CD4-positive, alpha-beta T cell (primary cell): Measurements from ENCODE around the gene RAB31. TPM values are rescaled to one million over a fixed set of nuclear protein-coding genes. Genes with fewer than 3 reads are reported as not detected.

Experiments
- ATAC-seq: fragments of 200-7000 bp; cut with Tn5 transposase; one replicate; pipeline ENCODE4 v1.10.0; 2022; ENCODE audit warnings: mild to moderate bottlenecking; ENCODE audit not compliant: poor library complexity
- CTCF ChIA-PET: fragments of 350-600 bp; sonication (Branson Sonifier 250); formaldehyde crosslinking; loops from one replicate; lab custom pipeline; 2021; ENCODE audit warnings: antibody characterized with exemption, inconsistent platforms; lab: Charles Lee
- POLR2A ChIA-PET: fragments of 350-600 bp; sonication (Branson Sonifier 250); formaldehyde crosslinking; loops from one replicate; lab custom pipeline; 2021; ENCODE audit warnings: antibody characterized with exemption, inconsistent platforms; lab: Charles Lee
- DNase-seq, 14 experiments: peaks; one replicate each; pipeline ENCODE4 v3.0.0-alpha.2; 2013 to 2020; ENCODE audit warnings: mixed read lengths in 2 of 14
- H3K27ac ChIP-seq, 2 donors: one replicate each; pipeline versions ENCODE4 v1.5.1 to v1.7.0; 2013; ENCODE audit warnings: low read length in 2 of 2, low read depth in 1 of 2, mild to moderate bottlenecking in 1 of 2
- H3K27me3 ChIP-seq, 2 experiments: 1 replicate in 1 of 2; 2 replicates in 1 of 2; pipeline versions ENCODE4 v1.6.1 to v1.7.0; 2013; ENCODE audit warnings: low read length in 2 of 2, control low read depth in 1 of 2, mild to moderate bottlenecking in 1 of 2, moderate library complexity in 1 of 2; ENCODE audit not compliant: insufficient read depth in 2 of 2, control insufficient read depth in 1 of 2
- H3K36me3 ChIP-seq: one replicate; pipeline ENCODE4 v1.6.1; 2013; ENCODE audit warnings: low read length, control low read depth; ENCODE audit not compliant: insufficient read depth
- H3K4me1 ChIP-seq: one replicate; pipeline ENCODE4 v1.6.1; 2013; ENCODE audit warnings: low read length, control low read depth; ENCODE audit not compliant: insufficient read depth
- H3K4me3 ChIP-seq: one replicate; pipeline ENCODE4 v1.5.1; 2013; ENCODE audit warnings: mild to moderate bottlenecking, low read length, moderate library complexity
- H3K9me3 ChIP-seq, 2 experiments: 1 replicate in 1 of 2; 2 replicates in 1 of 2; pipeline versions ENCODE4 v1.6.1 to v1.7.0; 2013; ENCODE audit warnings: low read length in 2 of 2, mild to moderate bottlenecking in 2 of 2, control low read depth in 1 of 2, moderate library complexity in 1 of 2; ENCODE audit not compliant: control insufficient read depth in 1 of 2, insufficient read depth in 1 of 2
- H3K27ac Mint-ChIP-seq: one replicate; pipeline ENCODE4 v1.8.0; 2020; ENCODE audit warnings: mixed read lengths
- H3K27me3 Mint-ChIP-seq: one replicate; pipeline ENCODE4 v1.8.0; 2021; ENCODE audit warnings: mixed read lengths
- H3K36me3 Mint-ChIP-seq: one replicate; pipeline ENCODE4 v1.8.0; 2021; ENCODE audit warnings: low read depth, mixed read lengths
- H3K4me1 Mint-ChIP-seq: one replicate; pipeline ENCODE4 v1.8.0; 2021; ENCODE audit warnings: low read depth, mixed read lengths
- H3K4me3 Mint-ChIP-seq: one replicate; pipeline ENCODE4 v1.8.0; 2020; ENCODE audit warnings: mild to moderate bottlenecking, mixed read lengths
- H3K9me3 Mint-ChIP-seq: one replicate; pipeline ENCODE4 v1.8.0; 2020; ENCODE audit warnings: mixed read lengths
- intact Hi-C, 2 experiments: fragments of 100-400 bp; cut with DNase I in 1 of 2; cut with micrococcal nuclease in 1 of 2; formaldehyde crosslinking; loops; one replicate each; pipeline versions ENCODE4 v1.15.1 to v1.9.0; 2023 to 2025; cut with DNase I, micrococcal nuclease
- total RNA-seq, 174 experiments: library from RNA in 2 of 174; stranded (reverse) in 2 of 174; gene quantifications; one replicate each; pipeline ENCODE4 v1.2.3 and lab custom pipeline; 2021 to 2026
- TF ChIP-seq, protein P1 (sequence below): fragments of 200-600 bp; IDR thresholded peaks from one replicate; pipeline ENCODE4 v1.8.0; 2022; ENCODE audit warnings: antibody characterized with exemption, mild to moderate bottlenecking

RAB31 gene
- total RNA-seq, 2 experiments from 2014 or later: 1.1 to 1.3 TPM

- Mint-ChIP-seq H3K4me3 (no peak overlapping the region), H3K27ac (no peak overlapping the region), H3K9me3 (no peaks in the 10 kb centered on the region), H3K4me1 (peaks cover 14% of the 10 kb centered on the region), H3K36me3 (no peaks in the 10 kb centered on the region), H3K27me3 (peaks cover 77% of the 10 kb centered on the region)
- ATAC-seq (no peak), DNase-seq (no peak)
- intact Hi-C loops: no loop called here
- ChIA-PET POLR2A (no interaction called here), CTCF (no interaction called here)
- no peak overlapping the region for H3K27ac ChIP-seq
- H3K9me3 ChIP-seq: no peaks in the 10 kb centered on the region
- TF ChIP-seq, protein P1, sequence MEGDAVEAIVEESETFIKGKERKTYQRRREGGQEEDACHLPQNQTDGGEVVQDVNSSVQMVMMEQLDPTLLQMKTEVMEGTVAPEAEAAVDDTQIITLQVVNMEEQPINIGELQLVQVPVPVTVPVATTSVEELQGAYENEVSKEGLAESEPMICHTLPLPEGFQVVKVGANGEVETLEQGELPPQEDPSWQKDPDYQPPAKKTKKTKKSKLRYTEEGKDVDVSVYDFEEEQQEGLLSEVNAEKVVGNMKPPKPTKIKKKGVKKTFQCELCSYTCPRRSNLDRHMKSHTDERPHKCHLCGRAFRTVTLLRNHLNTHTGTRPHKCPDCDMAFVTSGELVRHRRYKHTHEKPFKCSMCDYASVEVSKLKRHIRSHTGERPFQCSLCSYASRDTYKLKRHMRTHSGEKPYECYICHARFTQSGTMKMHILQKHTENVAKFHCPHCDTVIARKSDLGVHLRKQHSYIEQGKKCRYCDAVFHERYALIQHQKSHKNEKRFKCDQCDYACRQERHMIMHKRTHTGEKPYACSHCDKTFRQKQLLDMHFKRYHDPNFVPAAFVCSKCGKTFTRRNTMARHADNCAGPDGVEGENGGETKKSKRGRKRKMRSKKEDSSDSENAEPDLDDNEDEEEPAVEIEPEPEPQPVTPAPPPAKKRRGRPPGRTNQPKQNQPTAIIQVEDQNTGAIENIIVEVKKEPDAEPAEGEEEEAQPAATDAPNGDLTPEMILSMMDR: no peak
- no peaks in the 10 kb centered on the region for H3K36me3 ChIP-seq
- H3K4me3 ChIP-seq: no peak overlapping the region
- peaks cover 15% of the 10 kb centered on the region for H3K4me1 ChIP-seq
- H3K27me3 ChIP-seq: peaks cover 37 to 60% of the 10 kb centered on the region in 2 experiments
Observed at GRCh38 chr18:9712130-9712577, 4.1 kb downstream of the RAB31 start.

- no peaks in the 10 kb centered on the region for H3K36me3 ChIP-seq
- Mint-ChIP-seq H3K27me3 (peaks cover 77% of the 10 kb centered on the region), H3K27ac (no peak overlapping the region), H3K9me3 (no peaks in the 10 kb centered on the region), H3K4me1 (peaks cover 9% of the 10 kb centered on the region), H3K4me3 (no peak overlapping the region), H3K36me3 (no peaks in the 10 kb centered on the region)
- no peak for ATAC-seq
- H3K4me3 ChIP-seq: no peak overlapping the region
- no peak overlapping the region for H3K27ac ChIP-seq
- CTCF ChIA-PET: no interaction called here
- peaks cover 33 to 56% of the 10 kb centered on the region in 2 experiments for H3K27me3 ChIP-seq
- DNase-seq: no peak
- no peaks in the 10 kb centered on the region for H3K9me3 ChIP-seq
- intact Hi-C loops: no loop called here
- peaks cover 15% of the 10 kb centered on the region for H3K4me1 ChIP-seq
- POLR2A ChIA-PET: no interaction called here
- TF ChIP-seq, protein P1: no peak
Observed at GRCh38 chr18:9712611-9713010, 4.5 kb downstream of the RAB31 start.

DNA sequence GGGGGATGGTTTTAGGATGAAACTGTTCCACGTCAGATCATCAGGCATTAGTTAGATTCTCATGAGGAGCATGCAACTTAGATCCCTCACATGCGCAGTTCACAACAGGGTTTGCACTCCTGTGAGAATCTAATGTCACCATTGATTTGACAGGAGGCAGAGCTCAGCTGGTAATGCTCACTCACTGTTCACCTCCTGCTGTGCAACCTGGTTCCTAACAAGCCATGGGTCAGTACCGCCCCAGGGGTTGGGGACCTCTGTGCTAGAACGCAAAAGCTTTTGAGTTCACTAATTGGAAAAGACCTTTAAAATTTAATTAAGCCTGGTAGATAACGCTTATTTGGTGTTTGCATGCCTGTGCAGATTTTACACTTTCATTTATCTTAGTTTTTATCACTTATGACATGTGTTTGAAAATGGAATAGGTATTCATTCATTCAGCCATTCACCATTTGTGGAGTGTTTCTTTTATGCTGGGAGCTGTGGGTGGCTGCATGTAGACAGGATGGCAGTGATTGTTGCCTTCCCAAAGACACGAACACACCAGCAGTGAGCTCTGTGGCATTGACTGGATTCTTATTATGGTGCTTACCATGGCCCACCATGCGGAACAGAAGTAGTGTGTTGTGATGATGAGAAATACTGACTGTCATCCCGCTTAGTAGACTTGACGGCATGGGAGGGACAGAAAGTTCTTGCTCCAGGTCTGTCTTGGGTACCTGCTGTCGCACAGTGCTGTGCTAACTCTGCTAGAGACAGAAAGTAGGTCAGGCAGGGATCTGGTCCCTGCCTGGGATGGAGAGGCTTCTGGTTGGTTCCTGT, 6.4 kb downstream of the RAB31 start:
- ATAC-seq (no peak), DNase-seq (no peak)
- H3K4me3 Mint-ChIP-seq: no peak overlapping the region
- H3K4me1 Mint-ChIP-seq: peaks cover 2% of the 10 kb centered on the region
- H3K4me3 ChIP-seq: no peak overlapping the region
- no peaks in the 10 kb centered on the region for H3K36me3 ChIP-seq
- TF ChIP-seq, protein P1: no peak
- no peaks in the 10 kb centered on the region for H3K36me3 Mint-ChIP-seq
- H3K27me3 Mint-ChIP-seq: peaks cover 71% of the 10 kb centered on the region
- POLR2A ChIA-PET: no interaction called here
- H3K27ac Mint-ChIP-seq: no peak overlapping the region
- H3K27ac ChIP-seq: no peak overlapping the region
- H3K27me3 ChIP-seq: peaks cover 22 to 43% of the 10 kb centered on the region in 2 experiments
- intact Hi-C loops: no loop called here
- H3K9me3 Mint-ChIP-seq: no peaks in the 10 kb centered on the region
- CTCF ChIA-PET: no interaction called here
- peaks cover under 1% of the 10 kb centered on the region for H3K4me1 ChIP-seq
- no peaks in the 10 kb centered on the region for H3K9me3 ChIP-seq
